ENCODE results near the gene EDN1. TPM values are rescaled to one million over a fixed set of nuclear protein-coding genes. Genes with fewer than 3 reads are reported as not detected.

The EDN1 gene
- total and polyA plus RNA-seq, 9 of the 15 experiments (the other 6 are each of a cell fraction or from before 2014, with no cell fraction given), result 0.03 to 0.06 TPM; not detected in 7

- CTCF ChIA-PET (ENCODE audit: low intra/inter-chr PET ratio), result no interaction called here
- Histone ChIP-seq H3K4me2 (ENCODE audit: insufficient read depth, low read length) (no peak overlapping the region), H3K36me3 (ENCODE audit: control insufficient read depth, insufficient read depth, low read length) (no peaks in the 10 kb centered on the region), H3K79me2 (ENCODE audit: control insufficient read depth, insufficient read depth, low read length) (no peaks in the 10 kb centered on the region), H3K9me3 (replicated peaks; ENCODE audit: control insufficient read depth, insufficient read depth, low read depth, low read length) (no peaks in the 10 kb centered on the region), H3K4me3 (no peak overlapping the region), H4K20me1 (replicated peaks; ENCODE audit: control insufficient read depth, insufficient read depth, low read length) (no peaks in the 10 kb centered on the region), H3K27ac (ENCODE audit: extremely low read depth, low read depth, low read length) (no peak overlapping the region), H3K9ac (ENCODE audit: insufficient read depth in 1 of 2, low read depth in 2 of 2, low read length in 2 of 2) (no peak overlapping the region), H3K9me1 (ENCODE audit: control insufficient read depth, insufficient read depth, low read length) (no peaks in the 10 kb centered on the region), H3K27me3 (ENCODE audit: control insufficient read depth in 2 of 2, insufficient read depth in 2 of 2, low read length in 2 of 2) (peaks cover 23 to 38% of the 10 kb centered on the region in 2 experiments), H3K4me1 (replicated peaks in 1 of 2; ENCODE audit: control insufficient read depth in 2 of 2, insufficient read depth in 2 of 2, low read length in 2 of 2) (no peaks in the 10 kb centered on the region), H2AFZ (ENCODE audit: low read depth, low read length) (no peak overlapping the region)
- POLR2A ChIA-PET, result no interaction called here
- intact Hi-C loops (cut with micrococcal nuclease), result no loop called here
- ATAC-seq, result no peak
- in situ Hi-C loops (cut with MboI), result no loop called here
- WGBS (ENCODE audit: insufficient coverage, low coverage, missing lambda C conversion rate), result 0% methylated on average over 3 of the region's 3 CpGs
- no peak for DNase-seq (ENCODE audit: extremely low read depth in 1 of 4, low spot score in 3 of 4)
- BruUV-seq (replicated peaks), result no TSS peak
- TF ChIP-seq SAFB (IDR thresholded peaks at IDR 0.05; ENCODE audit: borderline replicate concordance, low read depth, low read length), result no peak
- TF ChIP-seq ZNF23 (CRISPR knock-in tag; IDR thresholded peaks at IDR 0.05), result no peak
- TF ChIP-seq THRB (CRISPR knock-in tag; conservative IDR thresholded peaks at IDR 0.05), result no peak
- no peak for TF ChIP-seq PRPF4 (IDR thresholded peaks at IDR 0.05; ENCODE audit: insufficient read depth, low read depth, low read length, poor library complexity, severe bottlenecking)
- TF ChIP-seq, protein P1, sequence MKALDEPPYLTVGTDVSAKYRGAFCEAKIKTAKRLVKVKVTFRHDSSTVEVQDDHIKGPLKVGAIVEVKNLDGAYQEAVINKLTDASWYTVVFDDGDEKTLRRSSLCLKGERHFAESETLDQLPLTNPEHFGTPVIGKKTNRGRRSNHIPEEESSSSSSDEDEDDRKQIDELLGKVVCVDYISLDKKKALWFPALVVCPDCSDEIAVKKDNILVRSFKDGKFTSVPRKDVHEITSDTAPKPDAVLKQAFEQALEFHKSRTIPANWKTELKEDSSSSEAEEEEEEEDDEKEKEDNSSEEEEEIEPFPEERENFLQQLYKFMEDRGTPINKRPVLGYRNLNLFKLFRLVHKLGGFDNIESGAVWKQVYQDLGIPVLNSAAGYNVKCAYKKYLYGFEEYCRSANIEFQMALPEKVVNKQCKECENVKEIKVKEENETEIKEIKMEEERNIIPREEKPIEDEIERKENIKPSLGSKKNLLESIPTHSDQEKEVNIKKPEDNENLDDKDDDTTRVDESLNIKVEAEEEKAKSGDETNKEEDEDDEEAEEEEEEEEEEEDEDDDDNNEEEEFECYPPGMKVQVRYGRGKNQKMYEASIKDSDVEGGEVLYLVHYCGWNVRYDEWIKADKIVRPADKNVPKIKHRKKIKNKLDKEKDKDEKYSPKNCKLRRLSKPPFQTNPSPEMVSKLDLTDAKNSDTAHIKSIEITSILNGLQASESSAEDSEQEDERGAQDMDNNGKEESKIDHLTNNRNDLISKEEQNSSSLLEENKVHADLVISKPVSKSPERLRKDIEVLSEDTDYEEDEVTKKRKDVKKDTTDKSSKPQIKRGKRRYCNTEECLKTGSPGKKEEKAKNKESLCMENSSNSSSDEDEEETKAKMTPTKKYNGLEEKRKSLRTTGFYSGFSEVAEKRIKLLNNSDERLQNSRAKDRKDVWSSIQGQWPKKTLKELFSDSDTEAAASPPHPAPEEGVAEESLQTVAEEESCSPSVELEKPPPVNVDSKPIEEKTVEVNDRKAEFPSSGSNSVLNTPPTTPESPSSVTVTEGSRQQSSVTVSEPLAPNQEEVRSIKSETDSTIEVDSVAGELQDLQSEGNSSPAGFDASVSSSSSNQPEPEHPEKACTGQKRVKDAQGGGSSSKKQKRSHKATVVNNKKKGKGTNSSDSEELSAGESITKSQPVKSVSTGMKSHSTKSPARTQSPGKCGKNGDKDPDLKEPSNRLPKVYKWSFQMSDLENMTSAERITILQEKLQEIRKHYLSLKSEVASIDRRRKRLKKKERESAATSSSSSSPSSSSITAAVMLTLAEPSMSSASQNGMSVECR (CRISPR knock-in tag; IDR thresholded peaks at IDR 0.05), result no peak
- TF ChIP-seq BCL6 (CRISPR knock-in tag; IDR thresholded peaks at IDR 0.05), result no peak
- no peak for TF ChIP-seq TEAD4 (IDR thresholded peaks at IDR 0.05; ENCODE audit: low read length)
- no peak for TF ChIP-seq TEAD4 (CRISPR knock-in tag; IDR thresholded peaks at IDR 0.05; ENCODE audit: borderline replicate concordance)
- no peak for TF ChIP-seq ASH1L (IDR thresholded peaks at IDR 0.05; ENCODE audit: borderline replicate concordance, low read depth, partially characterized antibody)
- TF ChIP-seq ZZZ3 (IDR thresholded peaks at IDR 0.05), result no peak
- TF ChIP-seq ETV6 (IDR thresholded peaks at IDR 0.05; ENCODE audit: borderline replicate concordance in 1 of 2, low read depth in 2 of 2, low read length in 1 of 2), result no peak
- no peak for TF ChIP-seq ETV6 (CRISPR knock-in tag; IDR thresholded peaks at IDR 0.05; ENCODE audit: borderline replicate concordance)
- no peak for FAIRE-seq
Measured at GRCh38 chr6:12339022-12339421, 48.9 kb downstream of the EDN1 start.
